GM18870 (cell line): ENCODE measurements around the gene LAX1.
A peak's percentile ranks its signal among the peaks of the same experiment; 100 is the strongest.
"Not testable (repeated sequence)": the region's sequence is repeated elsewhere in the genome, so short reads cannot be mapped to it uniquely, and the experiment has no call there.

Experiments used
- ATAC-seq: cut with Tn5 transposase; IDR thresholded peaks from one replicate; pipeline ENCODE4 v1.9.1; 2021; ENCODE audit warnings: moderate library complexity; ENCODE audit not compliant: unreplicated experiment

Gene LAX1

DNA sequence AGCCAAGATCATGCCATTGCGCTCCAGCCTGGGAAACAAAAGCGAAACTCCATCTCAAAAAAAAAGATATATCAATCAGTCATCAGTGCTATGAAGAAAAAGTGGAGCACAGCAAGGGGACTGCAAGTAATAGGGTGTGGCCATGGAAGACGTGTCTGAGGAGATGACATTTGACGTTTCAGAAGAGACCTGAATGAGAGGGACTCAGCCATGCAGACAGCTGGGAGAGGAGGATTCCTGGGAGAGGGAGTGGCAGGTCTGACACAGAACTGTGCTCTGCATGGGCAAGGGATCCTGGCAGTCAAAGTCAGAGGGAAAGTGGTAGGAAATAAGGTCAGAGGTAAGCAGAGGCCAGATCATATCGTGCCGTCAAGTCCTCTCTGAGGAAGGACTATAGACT lies 3.3 kb downstream of the LAX1 start:
- ATAC-seq = no peak

DNA sequence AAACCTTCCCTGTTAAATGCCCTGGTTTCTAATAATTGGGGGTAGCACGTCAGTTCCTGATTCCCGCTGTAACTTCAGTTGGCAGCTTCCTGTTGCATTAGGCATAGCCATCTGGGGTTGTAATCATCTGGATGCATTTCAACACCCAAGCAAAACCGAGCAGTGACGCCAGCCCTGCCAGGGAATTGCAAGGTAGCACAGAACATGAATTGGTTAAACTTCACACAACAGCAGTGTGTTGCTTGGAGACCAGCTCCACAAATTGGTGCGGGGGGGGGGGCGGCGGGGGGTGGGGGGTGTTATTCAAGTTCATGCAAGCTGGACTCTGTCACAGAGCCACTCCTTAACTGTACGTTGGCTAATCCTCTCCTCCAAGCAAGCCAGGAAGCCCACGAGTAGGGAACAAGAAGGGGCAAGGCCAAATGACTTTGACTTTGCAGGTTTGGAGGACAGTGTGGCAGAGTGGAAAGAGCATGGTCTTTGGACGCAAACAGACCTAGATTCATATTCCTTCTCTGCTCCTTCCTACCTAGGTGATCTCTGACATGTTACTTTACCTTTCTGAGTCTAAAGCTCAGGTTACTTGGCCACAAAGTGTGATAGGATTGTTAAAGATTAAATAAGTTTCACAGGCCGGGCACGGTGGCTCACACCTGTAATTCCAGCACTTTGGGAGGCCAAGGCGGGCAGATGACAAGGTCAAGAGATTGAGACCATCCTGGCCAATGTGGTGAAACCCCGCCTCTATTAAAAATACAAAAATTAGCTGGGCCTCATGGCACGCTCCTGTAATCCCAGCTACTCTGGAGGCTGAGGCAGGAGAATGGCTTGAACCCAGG lies 4.7 kb downstream of the LAX1 start:
- no peak for ATAC-seq

DNA sequence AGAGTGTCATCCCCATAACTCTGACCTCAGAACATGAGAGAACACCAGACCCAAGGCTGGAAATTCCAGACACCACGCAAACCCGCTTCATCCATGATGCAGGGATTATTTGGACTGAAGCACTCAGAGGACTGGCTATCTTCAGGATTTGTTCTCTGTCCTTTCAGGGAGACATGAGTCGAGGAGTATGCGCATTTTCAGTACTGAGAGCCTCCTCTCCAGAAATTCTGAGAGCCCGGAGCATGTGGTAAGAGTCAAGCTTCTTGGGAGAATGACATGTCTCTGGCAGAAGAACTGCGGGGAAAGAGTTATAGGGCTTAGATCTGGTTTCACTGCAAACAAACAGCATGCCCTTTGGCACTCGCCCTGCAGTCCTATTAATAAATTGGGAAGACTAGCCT lies 6.9 kb downstream of the LAX1 start:
- ATAC-seq = no peak

DNA sequence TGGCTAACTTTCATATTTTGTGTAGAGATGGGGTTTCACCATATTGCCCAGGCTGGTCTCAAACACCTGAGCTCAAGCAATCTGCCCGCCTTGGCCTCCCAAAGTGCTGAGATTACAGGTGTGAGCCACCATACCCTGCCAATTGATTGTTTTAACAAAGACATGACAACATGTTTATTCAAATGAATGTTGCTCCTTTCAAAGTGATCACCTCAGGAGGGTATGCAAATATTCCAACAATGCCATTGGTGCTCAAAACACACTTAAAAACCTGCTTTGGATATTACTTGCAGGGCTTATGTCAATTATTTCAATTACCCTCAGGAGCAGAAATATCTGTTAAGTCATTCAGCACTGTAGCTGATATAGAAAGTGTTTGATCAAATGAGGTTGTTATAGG lies 7.9 kb downstream of the LAX1 start:
- ATAC-seq = no peak

GRCh38 chr1:203776636-203777035 lies 11.7 kb downstream of the LAX1 start:
- no peak for ATAC-seq

- ATAC-seq = no peak
Measured at GRCh38 chr1:203777596-203777995, 12.6 kb downstream of the LAX1 start.

DNA sequence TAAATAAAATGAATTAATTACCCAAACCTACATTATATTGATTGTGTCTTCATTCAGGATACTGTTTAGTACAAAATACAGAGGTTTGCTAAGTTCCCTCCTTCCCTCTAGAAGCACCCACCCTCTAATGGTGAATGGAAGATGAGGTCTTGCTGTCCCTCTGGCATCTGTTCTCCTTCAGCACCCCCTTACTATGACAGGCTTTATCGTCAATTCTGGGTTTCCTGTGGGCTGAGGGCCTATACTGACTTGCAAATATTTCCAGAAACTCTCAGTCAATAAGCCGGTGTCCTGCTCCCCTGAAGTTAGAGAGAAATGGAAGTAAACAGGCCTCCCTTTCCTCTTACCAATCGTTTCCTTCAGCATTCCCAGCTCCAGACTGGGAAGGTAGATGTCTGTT lies 13.2 kb downstream of the LAX1 start:
- no peak for ATAC-seq

DNA sequence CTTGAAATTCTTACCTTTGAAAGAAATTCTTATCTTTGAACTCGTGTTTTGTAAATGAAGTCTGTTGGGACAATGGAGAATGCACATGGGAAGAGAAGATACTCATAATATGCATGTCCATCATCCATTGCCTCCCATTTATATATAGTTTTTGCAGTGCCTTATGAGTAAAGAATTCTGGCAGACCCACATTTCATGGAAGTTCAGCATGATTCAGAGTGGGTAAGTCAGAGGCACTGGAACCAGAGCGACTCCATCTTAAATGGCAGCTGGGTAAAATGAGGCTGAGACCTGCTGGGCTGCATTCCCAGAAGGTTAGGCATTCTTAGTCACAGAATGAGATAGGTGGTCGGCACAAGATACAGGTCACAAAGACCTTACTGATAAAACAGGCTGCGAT lies 13.8 kb downstream of the LAX1 start:
- no peak for ATAC-seq

DNA sequence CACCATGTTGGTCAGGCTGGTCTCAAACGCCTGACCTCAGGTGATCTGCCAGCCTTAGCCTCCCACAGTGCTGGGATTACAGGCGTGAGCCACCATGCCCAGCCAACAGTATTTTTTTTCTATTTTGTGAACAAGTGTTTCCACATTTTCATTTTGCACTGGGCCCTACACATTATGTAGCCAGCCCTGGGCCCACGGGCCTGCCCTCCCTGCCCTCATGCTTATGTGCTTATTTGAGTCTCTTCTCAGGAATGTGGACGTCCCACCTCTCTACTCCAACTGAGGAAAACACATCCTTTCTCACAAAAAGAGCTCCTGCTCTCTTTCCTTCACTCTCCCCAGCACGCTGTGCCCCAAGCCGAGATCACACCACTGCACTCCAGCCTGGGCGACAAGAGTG lies 17.0 kb downstream of the LAX1 start:
- ATAC-seq = no peak

- no peak for ATAC-seq
Measured at GRCh38 chr1:203789966-203790365, 25.0 kb downstream of the LAX1 start.

DNA sequence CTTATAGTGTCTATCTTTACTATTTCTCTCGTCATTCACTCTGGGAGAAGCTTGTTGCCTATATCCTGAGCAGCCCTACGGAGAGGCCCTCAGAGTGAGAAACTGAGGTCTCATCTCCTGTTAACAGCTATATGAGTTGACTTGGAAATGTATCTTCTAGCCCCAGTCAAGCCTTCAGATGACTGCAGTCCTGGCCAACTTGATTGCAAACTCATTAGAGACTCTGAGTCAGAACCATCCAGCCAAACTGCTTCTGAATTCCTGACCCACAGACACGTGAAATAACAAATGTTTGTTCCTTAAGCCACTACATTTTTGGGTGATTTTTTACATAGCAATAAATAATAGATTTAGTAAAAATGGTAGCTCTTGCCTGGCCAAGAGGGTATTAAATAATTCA lies 26.5 kb downstream of the LAX1 start:
- no peak for ATAC-seq

DNA sequence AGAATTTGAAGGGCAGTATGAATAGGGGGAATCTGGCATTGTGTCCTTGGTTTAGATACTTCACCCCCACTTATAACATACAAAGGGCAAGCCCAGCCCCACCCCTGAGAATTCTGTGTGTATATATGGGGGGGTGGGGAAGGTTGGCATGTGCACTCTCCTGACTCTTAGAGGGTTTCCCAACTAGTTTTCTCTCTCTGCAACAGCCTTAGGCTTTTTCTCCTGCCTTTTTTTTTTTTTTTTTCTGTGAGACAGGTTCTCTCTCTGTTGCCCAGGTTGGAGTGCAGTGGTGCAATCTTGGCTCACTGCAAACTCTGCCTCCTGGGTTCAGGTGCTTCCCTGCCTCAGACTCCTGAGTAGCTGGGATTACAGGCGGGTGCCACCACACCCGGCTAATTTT lies 27.5 kb downstream of the LAX1 start:
- ATAC-seq = no peak

GRCh38 chr1:203793561-203793960 lies 28.6 kb downstream of the LAX1 start:
- not testable (repeated sequence) for ATAC-seq

DNA sequence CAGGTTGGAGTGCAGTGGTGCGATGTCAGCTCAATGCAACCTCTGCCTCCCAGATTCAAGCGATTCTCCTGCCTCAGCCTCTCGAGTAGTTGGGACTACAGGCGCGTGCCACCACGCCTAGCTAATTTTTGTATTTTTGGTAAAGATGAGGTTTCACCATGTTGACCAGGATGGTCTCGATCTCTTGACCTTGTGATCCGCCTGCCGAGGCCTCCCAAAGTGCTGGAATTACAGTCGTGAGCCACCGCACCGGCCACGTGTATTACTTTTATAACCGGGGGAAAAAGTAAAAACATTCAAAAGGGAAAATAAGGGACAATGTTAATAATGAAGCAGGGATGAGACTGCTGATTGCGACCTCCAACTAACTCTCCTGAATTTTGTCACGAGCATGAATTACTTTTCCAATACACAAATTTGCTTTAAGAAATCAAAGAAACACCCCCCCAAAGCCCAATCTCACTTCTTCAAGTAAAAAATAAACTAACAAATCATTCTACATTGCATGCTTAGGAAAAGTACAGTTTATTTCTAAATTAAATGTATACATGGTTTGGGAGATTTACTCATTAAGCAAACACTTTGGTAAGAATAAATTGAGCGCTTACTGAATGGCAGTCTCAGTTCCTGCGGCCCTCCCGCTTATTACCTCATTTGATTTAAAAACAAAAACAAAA lies 29.9 kb downstream of the LAX1 start:
- no peak for ATAC-seq

DNA sequence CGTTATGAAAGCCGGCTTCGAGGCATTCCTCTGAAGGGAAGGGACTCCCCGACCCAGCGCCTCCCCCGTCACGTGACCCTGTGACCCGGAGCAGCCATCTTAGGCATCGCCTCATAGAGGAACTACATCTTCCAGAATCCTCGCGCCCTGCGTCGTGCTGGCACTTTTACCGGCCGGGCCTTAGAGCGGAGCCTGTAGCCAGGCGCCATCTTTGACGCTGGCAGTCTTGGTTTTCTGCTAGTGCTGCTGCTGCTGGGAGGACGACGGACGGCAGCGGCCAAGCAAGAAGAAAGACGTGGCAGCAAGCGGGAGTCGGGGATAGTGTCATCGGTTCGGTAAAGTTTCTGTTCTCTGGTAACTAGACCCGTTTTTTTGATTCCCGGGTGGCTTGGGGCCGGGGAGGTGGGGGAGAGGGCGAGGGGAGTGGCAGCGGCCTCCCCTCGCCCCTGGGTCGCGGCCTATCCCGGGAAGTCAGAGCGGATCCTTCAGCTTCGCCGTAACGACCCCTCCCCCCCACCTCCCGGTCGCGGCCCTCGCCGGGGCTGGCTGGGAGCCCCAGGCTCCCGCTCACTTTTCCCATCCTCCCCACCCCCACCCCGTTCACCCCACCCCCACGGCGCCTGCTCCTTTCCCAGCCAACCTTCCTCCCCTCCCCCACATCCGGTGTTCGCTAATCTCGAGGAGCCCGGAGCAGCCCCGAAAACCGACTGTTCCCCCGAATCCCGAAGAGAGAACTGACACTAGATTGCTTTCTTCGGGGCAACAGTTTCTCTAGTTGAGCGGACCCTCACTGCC lies 30.7 kb downstream of the LAX1 start, which contains the start of the genes ZBED6 and ZC3H11A:
TSS of gene ZBED6 (plus strand) at position 183 of the 795 bp plus-strand sequence. CDS start 1,900 bp downstream, outside the sequence.
TSS of gene ZC3H11A (plus strand) at position 183 of the 795 bp plus-strand sequence. CDS start 21,448 bp downstream, outside the sequence.
- peak; percentile 90 for ATAC-seq

DNA sequence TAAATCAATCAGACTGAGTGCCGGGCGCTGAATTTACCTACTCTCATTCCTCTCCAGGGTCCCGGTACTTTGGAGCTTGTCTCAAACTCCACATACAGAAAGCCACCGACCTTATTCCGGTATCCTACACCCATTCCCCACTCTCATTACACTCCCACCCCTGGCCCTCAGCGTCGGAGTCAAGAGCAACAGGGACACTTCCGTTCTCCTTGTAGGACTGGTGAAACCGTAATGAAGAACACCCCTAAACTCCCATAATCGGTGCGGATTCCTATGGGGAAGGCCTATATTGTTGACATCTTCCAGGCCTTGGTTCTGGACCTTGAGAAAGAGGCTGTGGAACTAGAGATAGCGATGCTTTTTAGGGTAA lies 31.2 kb downstream of the LAX1 start:
- ATAC-seq = no peak

DNA sequence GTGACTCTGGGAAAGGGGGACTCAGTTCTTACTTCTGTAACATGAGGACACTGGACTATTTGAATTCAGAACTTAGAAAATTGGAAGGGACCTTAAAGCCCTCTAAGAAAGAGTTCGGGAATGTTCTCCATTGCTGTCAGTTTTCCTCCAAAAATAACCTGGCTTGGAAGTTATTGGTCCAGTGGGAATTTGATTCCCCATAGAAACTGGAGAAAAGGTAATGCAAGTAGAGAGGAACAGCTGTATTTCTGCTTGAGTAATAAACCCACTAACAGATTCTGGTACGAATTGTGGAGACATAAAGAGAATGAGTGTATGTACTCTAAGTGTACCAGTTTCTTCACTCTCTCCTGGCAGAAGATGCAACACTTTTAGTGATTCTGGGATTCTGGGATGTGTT lies 32.2 kb downstream of the LAX1 start:
- no peak for ATAC-seq

DNA sequence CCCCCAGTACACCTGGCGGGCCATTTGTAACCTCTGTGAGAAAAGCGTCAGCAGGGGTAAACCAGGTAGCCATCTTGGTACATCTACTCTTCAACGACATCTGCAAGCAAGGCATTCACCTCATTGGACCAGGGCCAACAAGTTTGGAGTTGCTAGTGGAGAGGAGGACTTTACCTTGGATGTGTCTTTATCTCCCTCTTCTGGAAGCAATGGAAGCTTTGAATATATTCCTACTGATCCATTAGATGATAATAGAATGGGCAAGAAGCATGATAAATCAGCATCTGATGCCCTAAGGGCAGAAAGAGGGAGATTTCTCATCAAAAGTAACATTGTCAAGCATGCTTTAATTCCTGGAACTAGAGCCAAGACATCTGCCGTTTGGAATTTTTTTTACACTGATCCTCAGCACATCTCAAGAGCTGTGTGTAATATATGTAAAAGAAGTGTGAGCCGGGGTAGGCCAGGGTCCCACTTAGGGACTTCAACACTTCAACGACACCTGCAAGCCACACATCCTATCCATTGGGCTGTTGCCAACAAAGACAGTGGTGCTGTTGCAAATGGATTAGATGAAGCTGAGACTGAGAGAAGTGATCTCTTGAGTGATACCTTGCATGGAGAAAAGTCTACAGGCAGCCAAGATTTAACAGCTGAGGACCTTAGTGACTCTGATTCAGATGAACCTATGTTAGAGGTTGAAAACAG lies 33.1 kb downstream of the LAX1 start:
- no peak for ATAC-seq

- ATAC-seq = no peak
Measured at GRCh38 chr1:203799157-203799556, 34.2 kb downstream of the LAX1 start.

DNA sequence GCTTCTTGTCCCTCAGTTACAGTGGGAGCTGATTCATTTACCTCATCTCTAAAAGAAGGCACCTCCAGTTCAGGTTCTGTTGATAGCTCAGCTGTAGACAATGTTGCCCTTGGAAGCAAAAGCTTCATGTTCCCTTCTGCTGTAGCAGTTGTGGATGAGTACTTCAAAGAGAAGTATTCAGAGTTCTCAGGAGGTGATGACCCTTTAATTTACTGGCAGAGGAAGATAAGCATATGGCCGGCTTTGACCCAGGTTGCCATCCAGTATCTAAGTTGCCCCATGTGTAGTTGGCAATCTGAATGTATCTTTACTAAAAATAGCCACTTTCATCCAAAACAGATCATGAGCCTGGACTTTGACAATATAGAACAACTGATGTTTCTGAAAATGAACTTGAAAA lies 35.0 kb downstream of the LAX1 start:
- no peak for ATAC-seq

- ATAC-seq = no peak
Measured at GRCh38 chr1:203805689-203806088, 40.7 kb downstream of the LAX1 start.
